HEK293 (cell line): ENCODE data around the gene SNX13.

ENCODE experiments used
- CTCF ChIA-PET: fragments of 350-600 bp; formaldehyde crosslinking; extraction: SDS; loops from one replicate; lab custom pipeline; 2021; ENCODE audit warnings: antibody characterized with exemption; lab: Yijun Ruan, JAX
- POLR2A ChIA-PET: fragments of 300-600 bp; formaldehyde crosslinking; extraction: SDS; loops from one replicate; lab custom pipeline; 2020; ENCODE audit warnings: antibody characterized with exemption, inconsistent platforms; lab: Yijun Ruan, JAX
- H3K27ac ChIP-seq: fragments of 200-500 bp; sonication (Bioruptor generic); 2 replicates; pipeline ENCODE4 v1.5.1; 2014; ENCODE audit warnings: low read depth, low read length, control low read depth, inconsistent platforms; ENCODE audit errors: extremely low read depth
- H3K36me3 ChIP-seq, 2 experiments: fragments of 200-500 bp in 1 of 2; sonication (Bioruptor generic) in 1 of 2; 1 replicate in 1 of 2; 2 replicates in 1 of 2; pipeline ENCODE4 v1.5.1; 2014 to 2017; ENCODE audit warnings: inconsistent platforms in 2 of 2, low read length in 2 of 2; ENCODE audit not compliant: control insufficient read depth in 2 of 2, insufficient read depth in 1 of 2
- H3K4me1 ChIP-seq: fragments of 200-500 bp; sonication (Bioruptor generic); 2 replicates; pipeline ENCODE4 v1.5.1; 2014; ENCODE audit warnings: mild to moderate bottlenecking, low read length, inconsistent platforms; ENCODE audit not compliant: control insufficient read depth, insufficient read depth
- H3K4me3 ChIP-seq: 2 replicates; pipeline ENCODE4 v1.5.1; 2011; ENCODE audit warnings: low read depth, mild to moderate bottlenecking, control low read depth, low read length, moderate library complexity
- H3K9me3 ChIP-seq: fragments of 200-500 bp; sonication (Bioruptor generic); 2 replicates; pipeline ENCODE4 v1.5.1; 2014; ENCODE audit warnings: low read depth, low read length, inconsistent platforms; ENCODE audit not compliant: control insufficient read depth, insufficient read depth
- KLF10 ChIP-seq: fragments of 450-650 bp; IDR thresholded peaks from 2 replicates; pipeline ENCODE4 v1.5.1; 2018; ENCODE audit warnings: missing biosample characterization, mild to moderate bottlenecking, missing genetic modification characterization
- KLF8 ChIP-seq: fragments of 450-650 bp; formaldehyde crosslinking; IDR thresholded peaks from 2 replicates; pipeline ENCODE4 v1.5.1; 2016; ENCODE audit warnings: missing biosample characterization, missing genetic modification characterization
- MEIS1 ChIP-seq: sonication (generic); formaldehyde crosslinking; IDR thresholded peaks from 2 replicates; pipeline ENCODE4 v1.8.1; 2022; ENCODE audit warnings: missing genetic modification reagents, mild to moderate bottlenecking, borderline replicate concordance
- TRIM28 ChIP-seq: IDR thresholded peaks from 2 replicates; pipeline ENCODE4 v1.6.1; 2011; ENCODE audit warnings: low read length, control low read depth, borderline replicate concordance
- YY2 ChIP-seq: fragments of 450-650 bp; formaldehyde crosslinking; IDR thresholded peaks from 2 replicates; pipeline ENCODE4 v1.5.1; 2016; ENCODE audit warnings: missing biosample characterization, missing genetic modification characterization
- ZBTB8A ChIP-seq: fragments of 450-650 bp; formaldehyde crosslinking; IDR thresholded peaks from 2 replicates; pipeline ENCODE4 v1.5.1; 2016; ENCODE audit warnings: missing biosample characterization, missing genetic modification characterization
- ZNF114 ChIP-seq: fragments of 450-650 bp; formaldehyde crosslinking; IDR thresholded peaks from 2 replicates; pipeline ENCODE4 v1.5.0; 2017; ENCODE audit warnings: missing biosample characterization, missing genetic modification characterization
- ZNF140 ChIP-seq: fragments of 450-650 bp; formaldehyde crosslinking; IDR thresholded peaks from 2 replicates; pipeline ENCODE4 v1.5.1; 2016; ENCODE audit warnings: missing biosample characterization, missing genetic modification characterization
- ZNF16 ChIP-seq: fragments of 450-650 bp; formaldehyde crosslinking; IDR thresholded peaks from 2 replicates; pipeline ENCODE4 v1.5.1; 2016; ENCODE audit warnings: low read depth, missing biosample characterization, missing genetic modification characterization
- ZNF239 ChIP-seq: fragments of 450-650 bp; formaldehyde crosslinking; IDR thresholded peaks from 2 replicates; pipeline ENCODE4 v1.5.1; 2016; ENCODE audit warnings: missing biosample characterization, missing genetic modification characterization
- ZNF311 ChIP-seq: fragments of 450-650 bp; formaldehyde crosslinking; IDR thresholded peaks from 2 replicates; pipeline ENCODE4 v1.5.1; 2017; ENCODE audit warnings: missing biosample characterization, missing genetic modification characterization, borderline replicate concordance
- ZNF341 ChIP-seq: fragments of 450-650 bp; formaldehyde crosslinking; IDR thresholded peaks from 2 replicates; pipeline ENCODE4; 2016; ENCODE audit warnings: low read depth, missing biosample characterization, missing genetic modification characterization
- ZNF416 ChIP-seq: fragments of 450-650 bp; formaldehyde crosslinking; IDR thresholded peaks from 2 replicates; pipeline ENCODE4 v1.5.1; 2016; ENCODE audit warnings: missing biosample characterization, missing genetic modification characterization
- ZNF544 ChIP-seq: fragments of 450-650 bp; formaldehyde crosslinking; IDR thresholded peaks from 2 replicates; pipeline ENCODE4 v1.5.0; 2017; ENCODE audit warnings: missing biosample characterization, missing genetic modification characterization
- ZNF560 ChIP-seq: fragments of 450-650 bp; formaldehyde crosslinking; IDR thresholded peaks from 2 replicates; pipeline ENCODE4 v1.5.1; 2017; ENCODE audit warnings: missing biosample characterization, missing genetic modification characterization, borderline replicate concordance
- ZNF629 ChIP-seq: fragments of 450-650 bp; formaldehyde crosslinking; IDR thresholded peaks from 2 replicates; pipeline ENCODE4 v1.5.1; 2017; ENCODE audit warnings: missing biosample characterization, missing genetic modification characterization
- ZNF837 ChIP-seq: fragments of 450-650 bp; formaldehyde crosslinking; IDR thresholded peaks from 2 replicates; pipeline ENCODE4 v1.5.1; 2016; ENCODE audit warnings: missing biosample characterization, missing genetic modification characterization
- TF ChIP-seq, protein P1 (sequence below): fragments of 450-650 bp; formaldehyde crosslinking; IDR thresholded peaks from 2 replicates; pipeline ENCODE4 v1.5.1; 2016; ENCODE audit warnings: missing biosample characterization, missing genetic modification characterization
- TF ChIP-seq, protein P2 (sequence below): fragments of 450-650 bp; formaldehyde crosslinking; IDR thresholded peaks from 2 replicates; pipeline ENCODE4 v1.5.1; 2016; ENCODE audit warnings: missing biosample characterization, missing genetic modification characterization
- TF ChIP-seq, protein P3 (sequence below): fragments of 450-650 bp; formaldehyde crosslinking; IDR thresholded peaks from 2 replicates; pipeline ENCODE4 v1.5.1; 2016; ENCODE audit warnings: missing biosample characterization, missing genetic modification characterization
- TF ChIP-seq, protein P4 (sequence below): fragments of 450-650 bp; formaldehyde crosslinking; IDR thresholded peaks from 2 replicates; pipeline ENCODE4 v1.5.1; 2016; ENCODE audit warnings: missing biosample characterization, missing genetic modification characterization
- TF ChIP-seq, protein P5 (sequence below): fragments of 450-650 bp; formaldehyde crosslinking; IDR thresholded peaks from 2 replicates; pipeline ENCODE4 v1.5.1; 2016; ENCODE audit warnings: missing biosample characterization, missing genetic modification characterization

Gene SNX13

DNA sequence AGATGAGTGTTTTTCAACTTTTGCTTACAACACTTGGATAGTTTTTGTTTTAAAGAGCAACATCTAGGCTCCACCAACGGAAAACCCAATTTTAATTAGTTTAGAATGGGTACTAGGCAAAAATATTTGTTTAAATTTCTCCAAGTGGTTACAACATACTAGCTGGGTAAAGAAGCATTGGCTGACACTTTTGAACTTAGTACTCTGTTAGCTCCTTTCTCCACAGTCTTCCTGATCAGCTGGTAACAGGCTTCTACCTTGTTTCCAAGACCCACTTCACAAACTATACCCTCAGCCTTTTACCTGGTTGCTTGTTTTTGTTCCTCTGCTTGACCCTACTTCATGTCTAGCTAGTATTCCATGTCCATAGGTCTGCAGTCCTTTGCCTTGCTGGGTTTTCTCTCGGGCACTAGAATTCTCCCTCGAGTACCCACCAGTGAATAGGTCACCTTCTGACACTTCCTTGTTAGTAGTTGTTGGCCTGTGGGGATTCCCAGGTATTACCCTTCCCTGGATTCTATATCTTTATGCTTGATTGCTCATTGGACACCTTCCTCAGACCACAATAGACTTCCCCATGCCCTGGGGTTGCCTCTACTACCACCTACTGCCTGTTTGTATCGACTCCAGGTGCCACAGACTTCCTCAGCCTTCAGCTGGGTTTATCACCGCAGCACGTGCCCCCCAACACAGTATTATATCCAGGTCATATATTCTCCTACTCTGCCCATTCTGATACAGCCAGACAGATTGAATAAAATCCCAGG, 45.4 kb upstream of the SNX13 start:
- H3K4me1 ChIP-seq: no peaks in the 10 kb centered on the region
- no peak overlapping the region for H3K27ac ChIP-seq
- H3K4me3 ChIP-seq: no peak overlapping the region
- TF ChIP-seq, protein P1, sequence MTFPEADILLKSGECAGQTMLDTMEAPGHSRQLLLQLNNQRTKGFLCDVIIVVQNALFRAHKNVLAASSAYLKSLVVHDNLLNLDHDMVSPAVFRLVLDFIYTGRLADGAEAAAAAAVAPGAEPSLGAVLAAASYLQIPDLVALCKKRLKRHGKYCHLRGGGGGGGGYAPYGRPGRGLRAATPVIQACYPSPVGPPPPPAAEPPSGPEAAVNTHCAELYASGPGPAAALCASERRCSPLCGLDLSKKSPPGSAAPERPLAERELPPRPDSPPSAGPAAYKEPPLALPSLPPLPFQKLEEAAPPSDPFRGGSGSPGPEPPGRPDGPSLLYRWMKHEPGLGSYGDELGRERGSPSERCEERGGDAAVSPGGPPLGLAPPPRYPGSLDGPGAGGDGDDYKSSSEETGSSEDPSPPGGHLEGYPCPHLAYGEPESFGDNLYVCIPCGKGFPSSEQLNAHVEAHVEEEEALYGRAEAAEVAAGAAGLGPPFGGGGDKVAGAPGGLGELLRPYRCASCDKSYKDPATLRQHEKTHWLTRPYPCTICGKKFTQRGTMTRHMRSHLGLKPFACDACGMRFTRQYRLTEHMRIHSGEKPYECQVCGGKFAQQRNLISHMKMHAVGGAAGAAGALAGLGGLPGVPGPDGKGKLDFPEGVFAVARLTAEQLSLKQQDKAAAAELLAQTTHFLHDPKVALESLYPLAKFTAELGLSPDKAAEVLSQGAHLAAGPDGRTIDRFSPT: no peak
- TF ChIP-seq MEIS1 (CRISPR knock-in tag): no peak
- no peak for TF ChIP-seq ZNF560
- TF ChIP-seq ZNF837 (tag by site-specific recombination): no peak
- TF ChIP-seq ZNF629 (tag by site-specific recombination): no peak
- TF ChIP-seq ZNF416 (tag by site-specific recombination): no peak
- no peak for TF ChIP-seq KLF10 (tag by site-specific recombination)
- no peak for TF ChIP-seq YY2
- TF ChIP-seq ZNF311 (tag by site-specific recombination): no peak
- TF ChIP-seq ZBTB8A (tag by site-specific recombination): no peak
- TF ChIP-seq KLF8: no peak
- ChIA-PET CTCF (interaction anchor here (0.6 to 0.7 kb wide), 5 partner anchors 83 to 591 kb away, joined by 3 to 4 read pairs (median 3); no protein-coding TSS in a partner anchor), POLR2A (no interaction called here)
- H3K9me3 ChIP-seq: no peaks in the 10 kb centered on the region
- H3K36me3 ChIP-seq: no peaks in the 10 kb centered on the region

DNA sequence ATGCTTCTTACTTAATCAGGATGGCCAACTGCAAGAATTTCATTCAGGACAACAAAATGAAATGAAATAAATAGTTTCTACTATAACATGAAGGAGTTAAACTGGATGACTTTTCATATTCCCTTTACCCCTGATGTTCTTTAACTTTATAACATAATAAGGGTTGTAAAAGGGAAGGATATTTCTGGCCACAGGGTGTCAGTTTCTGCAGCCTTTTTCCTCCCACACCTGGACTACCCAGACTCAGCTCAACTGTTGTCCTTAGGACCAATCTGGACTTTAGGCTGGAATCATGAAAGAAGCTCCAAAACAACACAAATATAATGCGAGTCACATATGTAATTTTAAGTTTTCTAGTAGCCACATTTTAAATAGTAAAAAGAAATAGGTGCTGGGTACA, 44.0 kb upstream of the SNX13 start:
- ChIA-PET POLR2A (no interaction called here), CTCF (interaction anchor here (0.5 to 0.7 kb wide), 2 partner anchors 226 to 277 kb away, joined by 3 to 4 read pairs; no protein-coding TSS in a partner anchor)
- Histone ChIP-seq H3K4me1 (no peaks in the 10 kb centered on the region), H3K36me3 (no peaks in the 10 kb centered on the region), H3K9me3 (no peaks in the 10 kb centered on the region), H3K27ac (no peak overlapping the region), H3K4me3 (no peak overlapping the region)
- no peak for TF ChIP-seq ZNF114 (tag by site-specific recombination)
- TF ChIP-seq, protein P2, sequence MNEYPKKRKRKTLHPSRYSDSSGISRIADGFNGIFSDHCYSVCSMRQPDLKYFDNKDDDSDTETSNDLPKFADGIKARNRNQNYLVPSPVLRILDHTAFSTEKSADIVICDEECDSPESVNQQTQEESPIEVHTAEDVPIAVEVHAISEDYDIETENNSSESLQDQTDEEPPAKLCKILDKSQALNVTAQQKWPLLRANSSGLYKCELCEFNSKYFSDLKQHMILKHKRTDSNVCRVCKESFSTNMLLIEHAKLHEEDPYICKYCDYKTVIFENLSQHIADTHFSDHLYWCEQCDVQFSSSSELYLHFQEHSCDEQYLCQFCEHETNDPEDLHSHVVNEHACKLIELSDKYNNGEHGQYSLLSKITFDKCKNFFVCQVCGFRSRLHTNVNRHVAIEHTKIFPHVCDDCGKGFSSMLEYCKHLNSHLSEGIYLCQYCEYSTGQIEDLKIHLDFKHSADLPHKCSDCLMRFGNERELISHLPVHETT (tag by site-specific recombination): no peak
- no peak for TF ChIP-seq ZNF341 (tag by site-specific recombination)
- TF ChIP-seq, protein P3, sequence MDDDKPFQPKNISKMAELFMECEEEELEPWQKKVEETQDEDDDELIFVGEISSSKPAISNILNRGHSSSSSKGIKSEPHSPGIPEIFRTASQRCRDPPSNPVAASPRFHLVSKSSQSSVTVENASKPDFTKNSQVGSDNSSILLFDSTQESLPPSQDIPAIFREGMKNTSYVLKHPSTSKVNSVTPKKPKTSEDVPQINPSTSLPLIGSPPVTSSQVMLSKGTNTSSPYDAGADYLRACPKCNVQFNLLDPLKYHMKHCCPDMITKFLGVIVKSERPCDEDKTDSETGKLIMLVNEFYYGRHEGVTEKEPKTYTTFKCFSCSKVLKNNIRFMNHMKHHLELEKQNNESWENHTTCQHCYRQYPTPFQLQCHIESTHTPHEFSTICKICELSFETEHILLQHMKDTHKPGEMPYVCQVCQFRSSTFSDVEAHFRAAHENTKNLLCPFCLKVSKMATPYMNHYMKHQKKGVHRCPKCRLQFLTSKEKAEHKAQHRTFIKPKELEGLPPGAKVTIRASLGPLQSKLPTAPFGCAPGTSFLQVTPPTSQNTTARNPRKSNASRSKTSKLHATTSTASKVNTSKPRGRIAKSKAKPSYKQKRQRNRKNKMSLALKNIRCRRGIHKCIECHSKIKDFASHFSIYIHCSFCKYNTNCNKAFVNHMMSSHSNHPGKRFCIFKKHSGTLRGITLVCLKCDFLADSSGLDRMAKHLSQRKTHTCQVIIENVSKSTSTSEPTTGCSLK (tag by site-specific recombination): no peak
- TF ChIP-seq ZNF311 (tag by site-specific recombination): no peak
- TF ChIP-seq, protein P4, sequence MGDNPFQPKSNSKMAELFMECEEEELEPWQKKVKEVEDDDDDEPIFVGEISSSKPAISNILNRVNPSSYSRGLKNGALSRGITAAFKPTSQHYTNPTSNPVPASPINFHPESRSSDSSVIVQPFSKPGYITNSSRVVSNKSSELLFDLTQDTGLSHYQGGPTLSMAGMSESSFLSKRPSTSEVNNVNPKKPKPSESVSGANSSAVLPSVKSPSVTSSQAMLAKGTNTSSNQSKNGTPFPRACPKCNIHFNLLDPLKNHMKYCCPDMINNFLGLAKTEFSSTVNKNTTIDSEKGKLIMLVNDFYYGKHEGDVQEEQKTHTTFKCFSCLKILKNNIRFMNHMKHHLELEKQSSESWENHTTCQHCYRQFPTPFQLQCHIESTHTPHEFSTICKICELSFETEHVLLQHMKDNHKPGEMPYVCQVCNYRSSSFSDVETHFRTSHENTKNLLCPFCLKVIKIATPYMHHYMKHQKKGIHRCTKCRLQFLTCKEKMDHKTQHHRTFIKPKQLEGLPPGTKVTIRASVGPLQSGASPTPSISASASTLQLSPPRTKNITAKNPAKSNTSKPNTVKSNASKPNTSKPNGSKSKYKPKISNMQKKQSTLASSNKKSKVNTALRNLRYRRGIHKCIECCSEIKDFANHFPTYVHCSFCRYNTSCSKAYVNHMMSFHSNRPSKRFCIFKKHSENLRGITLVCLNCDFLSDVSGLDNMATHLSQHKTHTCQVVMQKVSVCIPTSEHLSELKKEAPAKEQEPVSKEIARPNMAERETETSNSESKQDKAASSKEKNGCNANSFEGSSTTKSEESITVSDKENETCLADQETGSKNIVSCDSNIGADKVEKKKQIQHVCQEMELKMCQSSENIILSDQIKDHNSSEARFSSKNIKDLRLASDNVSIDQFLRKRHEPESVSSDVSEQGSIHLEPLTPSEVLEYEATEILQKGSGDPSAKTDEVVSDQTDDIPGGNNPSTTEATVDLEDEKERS (tag by site-specific recombination): no peak
- no peak for TF ChIP-seq ZNF16 (tag by site-specific recombination)
- TF ChIP-seq TRIM28: no peak
- TF ChIP-seq ZNF544: no peak
- TF ChIP-seq, protein P5, sequence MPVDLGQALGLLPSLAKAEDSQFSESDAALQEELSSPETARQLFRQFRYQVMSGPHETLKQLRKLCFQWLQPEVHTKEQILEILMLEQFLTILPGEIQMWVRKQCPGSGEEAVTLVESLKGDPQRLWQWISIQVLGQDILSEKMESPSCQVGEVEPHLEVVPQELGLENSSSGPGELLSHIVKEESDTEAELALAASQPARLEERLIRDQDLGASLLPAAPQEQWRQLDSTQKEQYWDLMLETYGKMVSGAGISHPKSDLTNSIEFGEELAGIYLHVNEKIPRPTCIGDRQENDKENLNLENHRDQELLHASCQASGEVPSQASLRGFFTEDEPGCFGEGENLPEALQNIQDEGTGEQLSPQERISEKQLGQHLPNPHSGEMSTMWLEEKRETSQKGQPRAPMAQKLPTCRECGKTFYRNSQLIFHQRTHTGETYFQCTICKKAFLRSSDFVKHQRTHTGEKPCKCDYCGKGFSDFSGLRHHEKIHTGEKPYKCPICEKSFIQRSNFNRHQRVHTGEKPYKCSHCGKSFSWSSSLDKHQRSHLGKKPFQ (tag by site-specific recombination): no peak
- no peak for TF ChIP-seq ZNF239
- no peak for TF ChIP-seq ZNF140 (tag by site-specific recombination)
